ENCODE results near the gene TAOK1. TPM values are rescaled to one million over a fixed set of nuclear protein-coding genes. Genes with fewer than 3 reads are reported as not detected.

Gene TAOK1
- total and polyA plus RNA-seq, 9 of the 15 experiments (the other 6 are each of a cell fraction or from before 2014, with no cell fraction given): 3.2 to 33.1 (median 16.5) TPM

DNA sequence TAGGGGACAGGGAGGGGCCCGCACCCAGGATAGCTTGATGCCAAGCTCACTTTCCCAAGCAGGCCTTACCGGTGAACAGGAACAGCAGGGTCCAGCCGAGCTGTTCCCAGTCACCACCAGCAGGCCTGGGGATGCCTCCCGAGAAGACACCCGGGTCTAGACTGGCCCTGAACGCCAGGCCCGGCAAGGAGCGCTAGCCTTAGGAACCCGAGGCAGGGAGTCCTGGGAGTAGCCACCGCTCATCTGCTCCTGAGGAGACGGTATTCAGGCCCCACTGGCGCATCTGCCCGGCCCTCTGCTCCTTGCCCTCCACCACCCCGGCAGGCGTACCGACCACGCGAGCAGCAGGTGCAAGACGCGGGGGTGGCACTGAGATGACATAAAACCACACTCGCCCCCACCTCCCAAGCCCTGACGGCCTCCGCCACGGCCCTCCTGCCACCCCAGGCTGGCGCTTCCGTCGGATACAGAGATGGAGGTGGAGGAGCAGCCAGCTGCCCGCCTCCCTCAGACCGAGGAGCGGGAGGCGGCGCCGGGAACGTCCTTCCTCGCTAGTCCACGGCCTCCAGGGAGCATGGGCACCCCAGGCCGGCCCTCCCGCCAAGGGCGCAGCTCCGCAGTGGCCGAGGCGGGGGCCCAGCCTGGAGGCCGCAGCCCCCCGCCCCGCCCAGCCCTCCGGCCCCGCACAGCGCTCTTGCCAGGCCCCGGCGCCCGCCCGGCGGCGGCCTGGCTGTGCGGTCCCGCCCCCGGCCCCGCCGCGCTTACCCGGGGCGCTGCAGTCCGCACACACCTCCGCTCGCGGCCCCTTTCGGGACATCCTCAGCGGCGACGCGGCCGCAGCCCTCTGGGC is 198.6 kb downstream of the TAOK1 start (continued):
- TF ChIP-seq ZBTB40 (IDR thresholded peaks at IDR 0.05): 0 out of 2 replicates have a peak, but pooled peaks have one; percentile 20
- TF ChIP-seq ZBTB40 (CRISPR knock-in tag; IDR thresholded peaks at IDR 0.05): no peak
- TF ChIP-seq ZSCAN29 (IDR thresholded peaks at IDR 0.05): no peak
- TF ChIP-seq RB1 (IDR thresholded peaks at IDR 0.05; ENCODE audit: low read depth): 0 out of 2 replicates have a peak, but pooled peaks have one; percentile 27
- 0 out of 2 replicates have a peak, but pooled peaks have one; percentile 13 for TF ChIP-seq CREM (IDR thresholded peaks at IDR 0.05; ENCODE audit: low read depth)
- TF ChIP-seq JUNB (CRISPR knock-in tag; conservative IDR thresholded peaks at IDR 0.05): no peak
- peak; percentile 15; the same call in 1 of the 2 replicates for TF ChIP-seq MAX (CRISPR knock-in tag; IDR thresholded peaks at IDR 0.05)
- peak; percentile 73 to 75 for TF ChIP-seq NRF1 (conservative IDR thresholded peaks at IDR 0.05 in 1 of 2, IDR thresholded peaks at IDR 0.05 in 1 of 2)
- TF ChIP-seq, protein P1, sequence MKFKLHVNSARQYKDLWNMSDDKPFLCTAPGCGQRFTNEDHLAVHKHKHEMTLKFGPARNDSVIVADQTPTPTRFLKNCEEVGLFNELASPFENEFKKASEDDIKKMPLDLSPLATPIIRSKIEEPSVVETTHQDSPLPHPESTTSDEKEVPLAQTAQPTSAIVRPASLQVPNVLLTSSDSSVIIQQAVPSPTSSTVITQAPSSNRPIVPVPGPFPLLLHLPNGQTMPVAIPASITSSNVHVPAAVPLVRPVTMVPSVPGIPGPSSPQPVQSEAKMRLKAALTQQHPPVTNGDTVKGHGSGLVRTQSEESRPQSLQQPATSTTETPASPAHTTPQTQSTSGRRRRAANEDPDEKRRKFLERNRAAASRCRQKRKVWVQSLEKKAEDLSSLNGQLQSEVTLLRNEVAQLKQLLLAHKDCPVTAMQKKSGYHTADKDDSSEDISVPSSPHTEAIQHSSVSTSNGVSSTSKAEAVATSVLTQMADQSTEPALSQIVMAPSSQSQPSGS (CRISPR knock-in tag; IDR thresholded peaks at IDR 0.05): no peak

Measured in K562 (cell line).